Ectodermal cell (in vitro differentiated cells): ENCODE results near the gene TLL2.

Experiments used
- H3K27ac ChIP-seq: 2 replicates; pipeline ENCODE4 v1.7.0; 2013; ENCODE audit warnings: mild to moderate bottlenecking, low read depth, low read length; ENCODE audit not compliant: insufficient read depth, poor library complexity, severe bottlenecking
- H3K27me3 ChIP-seq: 2 replicates; pipeline ENCODE4 v1.7.0; 2013; ENCODE audit warnings: mild to moderate bottlenecking, low read length; ENCODE audit not compliant: insufficient read depth, control insufficient read depth, poor library complexity, severe bottlenecking
- H3K36me3 ChIP-seq: one replicate; pipeline ENCODE4 v1.7.0; 2013; ENCODE audit warnings: low read length; ENCODE audit not compliant: control insufficient read depth, insufficient read depth
- H3K4me1 ChIP-seq: one replicate; pipeline ENCODE4 v1.7.0; 2013; ENCODE audit warnings: low read length; ENCODE audit not compliant: control insufficient read depth, insufficient read depth
- H3K4me3 ChIP-seq: 2 replicates; pipeline ENCODE4 v1.7.0; 2013; ENCODE audit warnings: low read depth, low read length, control low read depth; ENCODE audit not compliant: insufficient read depth
- H3K9me3 ChIP-seq: 2 replicates; pipeline ENCODE4 v1.7.0; 2013; ENCODE audit warnings: mild to moderate bottlenecking, low read length, moderate library complexity; ENCODE audit not compliant: control insufficient read depth
- WGBS, 2 experiments: methylation state at CpG; one replicate each; pipeline ENCODE4 v1.1.7; 2013; ENCODE audit warnings: missing lambda C conversion rate in 2 of 2; 5-methylcytosine and 5-hydroxymethylcytosine counted together

Gene TLL2

GRCh38 chr10:96397902-96398301, 115.8 kb downstream of the TLL2 start:
- Histone ChIP-seq H3K27ac (no peak overlapping the region), H3K27me3 (peaks cover 4% of the 10 kb centered on the region), H3K4me3 (no peak overlapping the region), H3K36me3 (no peaks in the 10 kb centered on the region), H3K9me3 (no peaks in the 10 kb centered on the region), H3K4me1 (peaks cover 13% of the 10 kb centered on the region)
- 96 to 98% methylated on average over 1 of the region's 1 CpG for WGBS, 2 experiments

GRCh38 chr10:96395931-96396877, 117.5 kb downstream of the TLL2 start:
- H3K9me3 ChIP-seq, result no peaks in the 10 kb centered on the region
- no peak overlapping the region for H3K4me3 ChIP-seq
- 39 to 41% methylated on average over 24 of the region's 24 CpGs for WGBS, 2 experiments
- peaks cover 6% of the 10 kb centered on the region for H3K4me1 ChIP-seq
- no peak overlapping the region for H3K27ac ChIP-seq
- H3K27me3 ChIP-seq, result peaks cover 4% of the 10 kb centered on the region
- no peaks in the 10 kb centered on the region for H3K36me3 ChIP-seq

GRCh38 chr10:96390460-96390864, 123.3 kb downstream of the TLL2 start:
- no peak overlapping the region for H3K27ac ChIP-seq
- no peaks in the 10 kb centered on the region for H3K36me3 ChIP-seq
- no peaks in the 10 kb centered on the region for H3K4me1 ChIP-seq
- 87 to 88% methylated on average over 7 of the region's 7 CpGs for WGBS, 2 experiments
- no peak overlapping the region for H3K4me3 ChIP-seq
- H3K27me3 ChIP-seq, result peaks cover 2% of the 10 kb centered on the region
- H3K9me3 ChIP-seq, result no peaks in the 10 kb centered on the region

- H3K4me3 ChIP-seq, result no peak overlapping the region
- no peaks in the 10 kb centered on the region for H3K27me3 ChIP-seq
- WGBS, 2 experiments, result 90 to 92% methylated on average over 5 of the region's 5 CpGs
- H3K4me1 ChIP-seq, result no peaks in the 10 kb centered on the region
- no peak overlapping the region for H3K27ac ChIP-seq
- H3K36me3 ChIP-seq, result no peaks in the 10 kb centered on the region
- no peaks in the 10 kb centered on the region for H3K9me3 ChIP-seq
Measured at GRCh38 chr10:96389785-96390184, 123.9 kb downstream of the TLL2 start.

GRCh38 chr10:96387601-96388000, 126.1 kb downstream of the TLL2 start:
- no peak overlapping the region for H3K4me3 ChIP-seq
- H3K36me3 ChIP-seq, result no peaks in the 10 kb centered on the region
- no peaks in the 10 kb centered on the region for H3K27me3 ChIP-seq
- 92 to 97% methylated on average over 6 to 7 of the region's 7 CpGs for WGBS, 2 experiments
- H3K4me1 ChIP-seq, result no peaks in the 10 kb centered on the region
- no peak overlapping the region for H3K27ac ChIP-seq
- H3K9me3 ChIP-seq, result no peaks in the 10 kb centered on the region

DNA sequence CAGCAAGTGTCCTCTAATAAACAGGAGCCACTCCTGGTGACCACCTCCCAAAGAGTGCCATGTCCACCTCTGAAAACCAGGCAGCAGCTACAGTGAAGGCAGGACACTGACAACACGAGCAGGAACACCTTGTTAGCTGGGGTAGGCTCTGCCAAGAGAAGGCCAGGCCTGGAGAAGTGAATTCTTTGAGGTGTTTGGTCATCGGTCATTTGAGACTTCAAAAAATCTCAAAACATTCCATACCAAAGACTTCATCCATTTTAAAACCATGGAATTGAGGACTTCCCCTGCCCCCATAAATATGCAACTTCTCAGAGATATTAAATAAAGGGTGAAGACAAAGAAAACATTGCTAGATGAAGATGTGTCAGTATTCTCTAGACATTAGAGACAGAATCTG, 126.6 kb downstream of the TLL2 start:
- no peaks in the 10 kb centered on the region for H3K27me3 ChIP-seq
- no peaks in the 10 kb centered on the region for H3K9me3 ChIP-seq
- H3K27ac ChIP-seq, result no peak overlapping the region
- 93 to 100% methylated on average over 1 to 2 of the region's 2 CpGs for WGBS, 2 experiments
- H3K4me3 ChIP-seq, result no peak overlapping the region
- H3K4me1 ChIP-seq, result no peaks in the 10 kb centered on the region
- H3K36me3 ChIP-seq, result no peaks in the 10 kb centered on the region

- 89 to 90% methylated on average over 25 of the region's 25 CpGs for WGBS, 2 experiments
- Histone ChIP-seq H3K4me3 (no peak overlapping the region), H3K27ac (no peak overlapping the region), H3K9me3 (no peaks in the 10 kb centered on the region), H3K36me3 (no peaks in the 10 kb centered on the region), H3K27me3 (no peaks in the 10 kb centered on the region), H3K4me1 (no peaks in the 10 kb centered on the region)
Measured at GRCh38 chr10:96384506-96384905, 129.2 kb downstream of the TLL2 start.

- Histone ChIP-seq H3K9me3 (no peaks in the 10 kb centered on the region), H3K27ac (no peak overlapping the region), H3K27me3 (no peaks in the 10 kb centered on the region), H3K4me3 (no peak overlapping the region), H3K36me3 (no peaks in the 10 kb centered on the region), H3K4me1 (peaks cover 6% of the 10 kb centered on the region)
- 95 to 98% methylated on average over 7 of the region's 7 CpGs for WGBS, 2 experiments
Measured at GRCh38 chr10:96380821-96381220, 132.9 kb downstream of the TLL2 start.

GRCh38 chr10:96379758-96380157, 134.0 kb downstream of the TLL2 start:
- Histone ChIP-seq H3K4me3 (no peak overlapping the region), H3K27ac (no peak overlapping the region), H3K27me3 (peaks cover 2% of the 10 kb centered on the region), H3K4me1 (peaks cover 6% of the 10 kb centered on the region), H3K9me3 (no peaks in the 10 kb centered on the region), H3K36me3 (no peaks in the 10 kb centered on the region)
- WGBS, 2 experiments, result 90 to 94% methylated on average over 8 of the region's 8 CpGs

DNA sequence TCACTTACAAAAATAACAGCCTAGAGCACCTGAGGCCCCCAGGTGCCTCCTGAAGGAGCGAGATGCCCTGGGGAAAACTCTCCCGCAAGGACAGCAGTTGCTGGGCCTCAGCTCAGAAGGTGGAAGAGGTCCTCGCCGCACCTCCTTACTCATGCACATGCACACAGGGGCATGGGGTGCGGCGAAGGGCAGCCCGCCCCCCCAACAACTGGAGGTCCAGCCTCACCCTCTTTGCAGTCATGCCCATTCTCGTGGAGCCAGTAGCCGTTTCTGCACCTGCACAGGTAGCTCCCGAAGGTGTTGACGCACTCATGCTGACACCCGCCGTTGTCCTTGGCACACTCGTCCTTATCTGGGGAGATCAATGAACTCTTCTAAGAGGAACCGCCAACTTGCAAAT, 135.0 kb downstream of the TLL2 start:
- no peaks in the 10 kb centered on the region for H3K36me3 ChIP-seq
- H3K27me3 ChIP-seq, result peaks cover 7% of the 10 kb centered on the region
- H3K9me3 ChIP-seq, result no peaks in the 10 kb centered on the region
- WGBS, 2 experiments, result 94% methylated on average over 15 of the region's 15 CpGs
- H3K4me1 ChIP-seq, result peaks cover 6% of the 10 kb centered on the region
- H3K4me3 ChIP-seq, result no peak overlapping the region
- H3K27ac ChIP-seq, result no peak overlapping the region
